HepG2 (cell line): ENCODE data around the gene RASGRP2. TPM values are rescaled to one million over a fixed set of nuclear protein-coding genes. Genes with fewer than 3 reads are reported as not detected.

ENCODE experiments used
- ATAC-seq: fragments of 200-7000 bp; cut with Tn5 transposase; 3 replicates; pipeline ENCODE4 v1.9.1; 2020; ENCODE audit warnings: mild to moderate bottlenecking, moderate library complexity
- BruUV-seq: library from RNA; stranded (reverse); fragments of 400-500 nt; replicated peaks from 2 replicates; lab custom pipeline; 2021; lab: Mats Ljungman, UMichigan
- CTCF ChIA-PET: fragments of 300-600 bp; formaldehyde crosslinking; extraction: SDS; loops from one replicate; lab custom pipeline; 2021; ENCODE audit warnings: low total read pairs, inconsistent platforms, low intra/inter-chr PET ratio; lab: Yijun Ruan, JAX
- POLR2A ChIA-PET: fragments of 350-600 bp; sonication (Branson Sonifier 250); formaldehyde crosslinking; loops from one replicate; lab custom pipeline; 2020; ENCODE audit warnings: antibody characterized with exemption, inconsistent platforms; lab: Yijun Ruan, JAX
- DNase-seq: peaks from one replicate; pipeline ENCODE4 v3.0.0-alpha.2; 2015; ENCODE audit warnings: low spot score
- FAIRE-seq: peaks from 3 replicates; lab custom pipeline; 2011; peaks lifted over from hg19 to GRCh38; lab: Jason Lieb, UNC
- H2AFZ ChIP-seq: one replicate; pipeline ENCODE4 v1.6.1; 2011; ENCODE audit warnings: low read length, inconsistent platforms
- H3K27ac ChIP-seq: fragments of 300-600 bp; 3 replicates; pipeline ENCODE4 v1.8.0; 2011; ENCODE audit warnings: mixed run types, mild to moderate bottlenecking, mixed read lengths, low read length, inconsistent platforms; ENCODE audit not compliant: insufficient read depth; ENCODE audit errors: extremely low read length
- H3K27me3 ChIP-seq, 2 experiments: fragments of 200-600 bp in 1 of 2; 2 replicates in 1 of 2; 3 replicates in 1 of 2; pipeline versions ENCODE4 v1.6.0 to v1.8.0; 2011; ENCODE audit warnings: low read length in 2 of 2, mild to moderate bottlenecking in 2 of 2, moderate library complexity in 2 of 2, inconsistent platforms in 1 of 2; ENCODE audit not compliant: insufficient read depth in 2 of 2, control insufficient read depth in 1 of 2
- H3K36me3 ChIP-seq, 2 experiments: fragments of 200-600 bp in 1 of 2; replicated peaks in 1 of 2; 2 replicates in 1 of 2; 3 replicates in 1 of 2; pipeline versions ENCODE4 v1.5.1 to v1.8.0; 2011; ENCODE audit warnings: low read length in 2 of 2, inconsistent platforms in 1 of 2; ENCODE audit not compliant: insufficient read depth in 2 of 2, control insufficient read depth in 1 of 2
- H3K4me1 ChIP-seq: 2 replicates; pipeline ENCODE4 v1.5.1; 2012; ENCODE audit warnings: low read length, inconsistent platforms; ENCODE audit not compliant: insufficient read depth
- H3K4me2 ChIP-seq: 2 replicates; pipeline ENCODE4 v1.6.0; 2011; ENCODE audit warnings: low read depth, low read length, inconsistent platforms
- H3K4me3 ChIP-seq, 3 experiments: fragments of 200-600 bp in 1 of 3; sonication (generic), shearing (Covaris generic) in 1 of 3; replicated peaks in 1 of 3; 2 replicates each; pipeline ENCODE4 v1.5.1; 2011 to 2016; ENCODE audit warnings: low read length in 3 of 3, inconsistent platforms in 2 of 3, low read depth in 2 of 3, mild to moderate bottlenecking in 2 of 3, control low read depth in 1 of 3, mixed read lengths in 1 of 3; ENCODE audit not compliant: insufficient read depth in 1 of 3
- H3K79me2 ChIP-seq: one replicate; pipeline ENCODE4 v1.6.1; 2011; ENCODE audit warnings: low read length, inconsistent platforms; ENCODE audit not compliant: insufficient read depth
- H3K9ac ChIP-seq: 2 replicates; pipeline ENCODE4 v1.6.0; 2011; ENCODE audit warnings: mild to moderate bottlenecking, low read depth, low read length, inconsistent platforms; ENCODE audit not compliant: insufficient read depth
- H3K9me3 ChIP-seq: 2 replicates; pipeline ENCODE4 v1.5.1; 2012; ENCODE audit warnings: mild to moderate bottlenecking, low read length
- H4K20me1 ChIP-seq: 2 replicates; pipeline ENCODE4 v1.6.0; 2011; ENCODE audit warnings: inconsistent platforms, mild to moderate bottlenecking, low read length, moderate library complexity; ENCODE audit not compliant: insufficient read depth
- ATAD3A ChIP-seq: sonication (generic); formaldehyde crosslinking; IDR thresholded peaks from 2 replicates; pipeline ENCODE4 v1.4.0; 2020; ENCODE audit warnings: missing genetic modification reagents
- FOXA3 ChIP-seq: IDR thresholded peaks from 2 replicates; pipeline ENCODE4 v1.6.1; 2016; ENCODE audit warnings: missing genetic modification reagents, missing compliant biosample characterization
- MXI1 ChIP-seq: IDR thresholded peaks from 3 replicates; pipeline ENCODE4 v1.6.1; 2012; ENCODE audit warnings: low read depth, low read length, inconsistent platforms, borderline replicate concordance
- NFE2 ChIP-seq: sonication (generic); formaldehyde crosslinking; IDR thresholded peaks from 2 replicates; pipeline ENCODE4 v1.4.0; 2020; ENCODE audit warnings: missing genetic modification reagents
- NR3C1 ChIP-seq: sonication (generic); formaldehyde crosslinking; IDR thresholded peaks from 2 replicates; pipeline ENCODE4 v1.4.0; 2020; ENCODE audit warnings: missing genetic modification reagents
- REXO4 ChIP-seq: sonication (generic); formaldehyde crosslinking; IDR thresholded peaks from 2 replicates; pipeline ENCODE4 v1.8.0; 2022; ENCODE audit warnings: missing genetic modification reagents, mild to moderate bottlenecking, borderline replicate concordance
- SAFB2 ChIP-seq: sonication (generic); formaldehyde crosslinking; IDR thresholded peaks from 2 replicates; pipeline ENCODE4 v1.5.1; 2020; ENCODE audit warnings: missing genetic modification reagents, low read depth, mild to moderate bottlenecking, borderline replicate concordance
- TRIM24 ChIP-seq: sonication (generic); formaldehyde crosslinking; IDR thresholded peaks from 2 replicates; pipeline ENCODE4 v1.8.0; 2022; ENCODE audit warnings: mild to moderate bottlenecking, missing genetic modification reagents
- U2AF2 ChIP-seq: fragments of 200-400 bp; formaldehyde crosslinking; IDR thresholded peaks from 2 replicates; pipeline ENCODE4 v1.6.1; 2017; ENCODE audit warnings: low read depth, mild to moderate bottlenecking, low read length
- ZNF17 ChIP-seq: sonication (generic); formaldehyde crosslinking; IDR thresholded peaks from 2 replicates; pipeline ENCODE4 v1.5.0; 2020; ENCODE audit warnings: mild to moderate bottlenecking, missing genetic modification reagents
- ZNF207 ChIP-seq: fragments of 450-650 bp; IDR thresholded peaks from 2 replicates; pipeline ENCODE4 v1.6.1; 2016; ENCODE audit warnings: antibody characterized with exemption, borderline replicate concordance
- ZSCAN29 ChIP-seq: sonication (generic); formaldehyde crosslinking; conservative IDR thresholded peaks from 2 replicates; pipeline ENCODE4 v1.4.0; 2020; ENCODE audit warnings: mild to moderate bottlenecking, missing genetic modification reagents
- WGBS: methylation state at CpG from one replicate; pipeline ENCODE4 v1.1.6; 2017; ENCODE audit warnings: low lambda C conversion rate; 5-methylcytosine and 5-hydroxymethylcytosine counted together
- in situ Hi-C: cut with HindIII; loops from 2 replicates; pipeline ENCODE4 v1.10.0; 2017; ENCODE audit warnings: low pct_unique_long_range_greater_than_20kb; ENCODE audit not compliant: extremely low pct_ligation_motif_present
- intact Hi-C: fragments of 100-400 bp; cut with micrococcal nuclease; formaldehyde crosslinking; loops from one replicate; pipeline ENCODE4 v1.10.0; 2022; ENCODE audit not compliant: unreplicated experiment
- polyA plus RNA-seq, 8 experiments: library from polyadenylated mRNA; depleted of rRNA in 3 of 8; stranded (reverse) in 7 of 8; unstranded in 1 of 8; fragments of >200 nt; fragmentation: Illumina TruSeq in 4 of 8; extraction: Trizol in 4 of 8; gene quantifications; 2 replicates each; pipeline versions ENCODE4 v1.2.1 to v1.2.3, GENCODE V29; 2011 to 2016; ENCODE audit warnings: low read depth in 4 of 8, missing spikeins in 1 of 8, mixed read lengths in 1 of 8; ENCODE audit not compliant: insufficient read depth in 1 of 8
- total RNA-seq, 5 experiments: library from RNA; depleted of rRNA; stranded (reverse); fragments of >200 nt; fragmentation: Illumina TruSeq; extraction: Trizol; gene quantifications; 2 replicates each; pipeline ENCODE4 v1.2.3, GENCODE V29; 2016; ENCODE audit warnings: low read depth in 1 of 5
- TF ChIP-seq, protein P1 (sequence below): sonication (generic); formaldehyde crosslinking; IDR thresholded peaks from 2 replicates; pipeline ENCODE4 v1.4.0; 2020; ENCODE audit warnings: missing genetic modification reagents
- TF ChIP-seq, protein P2 (sequence below): sonication (generic); formaldehyde crosslinking; IDR thresholded peaks from 2 replicates; pipeline ENCODE4 v1.8.0; 2023; ENCODE audit warnings: mild to moderate bottlenecking, missing genetic modification reagents
- TF ChIP-seq, protein P3 (sequence below): IDR thresholded peaks from 2 replicates; pipeline ENCODE4 v1.6.1; 2016; ENCODE audit warnings: low read depth, borderline replicate concordance
- TF ChIP-seq, protein P4 (sequence below): sonication (generic); formaldehyde crosslinking; IDR thresholded peaks from 2 replicates; pipeline ENCODE4 v1.4.0; 2020; ENCODE audit warnings: missing genetic modification reagents
- TF ChIP-seq, protein P5 (sequence below): sonication (generic); formaldehyde crosslinking; IDR thresholded peaks from 2 replicates; pipeline ENCODE4 v1.5.1; 2020; ENCODE audit warnings: mild to moderate bottlenecking, moderate library complexity, missing genetic modification reagents

RASGRP2 gene
- total and polyA plus RNA-seq, 2 of the 13 experiments (the other 11 are each of a cell fraction or from before 2014, with no cell fraction given): 0.61 TPM; not detected in 1

DNA sequence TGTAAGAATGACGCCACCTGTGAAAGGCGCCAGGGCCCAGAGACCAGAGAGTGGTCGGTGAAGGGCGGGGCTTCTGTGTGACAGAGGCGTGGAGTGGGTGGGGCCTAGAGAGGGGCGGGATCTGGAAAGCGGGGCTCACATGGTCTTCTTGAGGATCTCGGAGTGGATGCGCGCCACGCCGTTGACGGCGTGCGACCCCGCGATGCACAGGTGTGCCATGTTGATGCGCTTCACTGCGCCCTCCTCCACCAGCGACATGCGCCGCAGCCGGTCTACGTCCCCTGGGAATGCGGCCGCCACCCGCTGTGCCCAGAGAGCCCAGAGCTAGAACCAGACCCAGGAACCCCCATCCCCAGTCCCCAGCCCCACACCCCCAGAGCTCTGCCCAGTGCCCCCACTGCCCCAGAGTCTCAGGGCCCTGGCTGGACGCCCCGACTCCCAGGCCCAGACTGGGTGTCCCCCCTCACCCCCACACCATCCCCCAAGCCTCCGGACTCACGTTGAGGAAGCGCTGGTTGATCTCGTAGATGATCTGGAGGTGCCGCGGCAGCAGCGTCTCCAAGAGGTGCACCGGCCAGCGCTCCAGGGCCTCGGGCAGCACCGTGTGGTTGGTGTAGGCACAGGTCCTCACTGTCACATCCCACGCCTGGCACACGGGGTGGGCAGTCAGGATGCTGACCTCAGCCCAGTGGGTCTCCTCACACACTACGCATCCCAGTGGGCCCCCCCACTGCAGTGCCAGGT lies 9.6 kb upstream of the RASGRP2 start:
- Histone ChIP-seq H3K4me1 (peaks cover 27% of the 10 kb centered on the region), H4K20me1 (no peaks in the 10 kb centered on the region), H3K9ac (no peak overlapping the region), H2AFZ (no peak overlapping the region), H3K4me2 (no peak overlapping the region), H3K36me3 (no peaks in the 10 kb centered on the region), H3K27me3 (peaks cover 3 to 15% of the 10 kb centered on the region in 2 experiments; a peak in 3 of 5 replicates), H3K27ac (no peak overlapping the region), H3K4me3 (no peak overlapping the region), H3K79me2 (no peaks in the 10 kb centered on the region), H3K9me3 (no peaks in the 10 kb centered on the region)
- no peak for ATAC-seq
- in situ Hi-C loops: no loop called here
- TF ChIP-seq U2AF2 (no peak), NFE2 (no peak), TRIM24 (CRISPR knock-in tag) (no peak), ZSCAN29 (no peak), SAFB2 (CRISPR knock-in tag) (no peak), FOXA3 (no peak), ATAD3A (CRISPR knock-in tag) (no peak), MXI1 (no peak), ZNF17 (CRISPR knock-in tag) (no peak), ZNF207 (no peak), NR3C1 (CRISPR knock-in tag) (no peak), REXO4 (CRISPR knock-in tag) (no peak)
- TF ChIP-seq, protein P1, sequence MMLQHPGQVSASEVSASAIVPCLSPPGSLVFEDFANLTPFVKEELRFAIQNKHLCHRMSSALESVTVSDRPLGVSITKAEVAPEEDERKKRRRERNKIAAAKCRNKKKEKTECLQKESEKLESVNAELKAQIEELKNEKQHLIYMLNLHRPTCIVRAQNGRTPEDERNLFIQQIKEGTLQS (CRISPR knock-in tag): no peak
- TF ChIP-seq, protein P2, sequence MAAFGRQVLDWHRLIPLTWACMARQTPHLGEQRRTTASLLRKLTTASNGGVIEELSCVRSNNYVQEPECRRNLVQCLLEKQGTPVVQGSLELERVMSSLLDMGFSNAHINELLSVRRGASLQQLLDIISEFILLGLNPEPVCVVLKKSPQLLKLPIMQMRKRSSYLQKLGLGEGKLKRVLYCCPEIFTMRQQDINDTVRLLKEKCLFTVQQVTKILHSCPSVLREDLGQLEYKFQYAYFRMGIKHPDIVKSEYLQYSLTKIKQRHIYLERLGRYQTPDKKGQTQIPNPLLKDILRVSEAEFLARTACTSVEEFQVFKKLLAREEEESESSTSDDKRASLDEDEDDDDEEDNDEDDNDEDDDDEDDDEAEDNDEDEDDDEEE (CRISPR knock-in tag): no peak
- TF ChIP-seq, protein P3, sequence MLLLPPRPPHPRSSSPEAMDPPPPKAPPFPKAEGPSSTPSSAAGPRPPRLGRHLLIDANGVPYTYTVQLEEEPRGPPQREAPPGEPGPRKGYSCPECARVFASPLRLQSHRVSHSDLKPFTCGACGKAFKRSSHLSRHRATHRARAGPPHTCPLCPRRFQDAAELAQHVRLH (CRISPR knock-in tag): no peak
- TF ChIP-seq, protein P4, sequence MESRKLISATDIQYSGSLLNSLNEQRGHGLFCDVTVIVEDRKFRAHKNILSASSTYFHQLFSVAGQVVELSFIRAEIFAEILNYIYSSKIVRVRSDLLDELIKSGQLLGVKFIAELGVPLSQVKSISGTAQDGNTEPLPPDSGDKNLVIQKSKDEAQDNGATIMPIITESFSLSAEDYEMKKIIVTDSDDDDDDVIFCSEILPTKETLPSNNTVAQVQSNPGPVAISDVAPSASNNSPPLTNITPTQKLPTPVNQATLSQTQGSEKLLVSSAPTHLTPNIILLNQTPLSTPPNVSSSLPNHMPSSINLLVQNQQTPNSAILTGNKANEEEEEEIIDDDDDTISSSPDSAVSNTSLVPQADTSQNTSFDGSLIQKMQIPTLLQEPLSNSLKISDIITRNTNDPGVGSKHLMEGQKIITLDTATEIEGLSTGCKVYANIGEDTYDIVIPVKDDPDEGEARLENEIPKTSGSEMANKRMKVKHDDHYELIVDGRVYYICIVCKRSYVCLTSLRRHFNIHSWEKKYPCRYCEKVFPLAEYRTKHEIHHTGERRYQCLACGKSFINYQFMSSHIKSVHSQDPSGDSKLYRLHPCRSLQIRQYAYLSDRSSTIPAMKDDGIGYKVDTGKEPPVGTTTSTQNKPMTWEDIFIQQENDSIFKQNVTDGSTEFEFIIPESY (CRISPR knock-in tag): no peak
- TF ChIP-seq, protein P5, sequence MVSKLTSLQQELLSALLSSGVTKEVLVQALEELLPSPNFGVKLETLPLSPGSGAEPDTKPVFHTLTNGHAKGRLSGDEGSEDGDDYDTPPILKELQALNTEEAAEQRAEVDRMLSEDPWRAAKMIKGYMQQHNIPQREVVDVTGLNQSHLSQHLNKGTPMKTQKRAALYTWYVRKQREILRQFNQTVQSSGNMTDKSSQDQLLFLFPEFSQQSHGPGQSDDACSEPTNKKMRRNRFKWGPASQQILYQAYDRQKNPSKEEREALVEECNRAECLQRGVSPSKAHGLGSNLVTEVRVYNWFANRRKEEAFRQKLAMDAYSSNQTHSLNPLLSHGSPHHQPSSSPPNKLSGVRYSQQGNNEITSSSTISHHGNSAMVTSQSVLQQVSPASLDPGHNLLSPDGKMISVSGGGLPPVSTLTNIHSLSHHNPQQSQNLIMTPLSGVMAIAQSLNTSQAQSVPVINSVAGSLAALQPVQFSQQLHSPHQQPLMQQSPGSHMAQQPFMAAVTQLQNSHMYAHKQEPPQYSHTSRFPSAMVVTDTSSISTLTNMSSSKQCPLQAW (CRISPR knock-in tag): no peak
- no TSS peak for BruUV-seq
- POLR2A ChIA-PET: no interaction called here
- DNase-seq: no peak
- no peak for FAIRE-seq
- CTCF ChIA-PET: no interaction called here
- 84% methylated on average over 33 of the region's 43 CpGs for WGBS
- intact Hi-C loops: no loop called here
